GM21825 (cell line): Measurements from ENCODE around the gene STX1A.

ENCODE experiments used
- ATAC-seq: cut with Tn5 transposase; IDR thresholded peaks from one replicate; pipeline ENCODE4 v1.9.1; 2021; ENCODE audit warnings: mild to moderate bottlenecking, moderate library complexity; ENCODE audit not compliant: unreplicated experiment

The STX1A gene

GRCh38 chr7:73708961-73709549, 10.4 kb downstream of the STX1A start:
- ATAC-seq, result no peak

GRCh38 chr7:73707045-73707631, 12.3 kb downstream of the STX1A start:
- no peak for ATAC-seq

DNA sequence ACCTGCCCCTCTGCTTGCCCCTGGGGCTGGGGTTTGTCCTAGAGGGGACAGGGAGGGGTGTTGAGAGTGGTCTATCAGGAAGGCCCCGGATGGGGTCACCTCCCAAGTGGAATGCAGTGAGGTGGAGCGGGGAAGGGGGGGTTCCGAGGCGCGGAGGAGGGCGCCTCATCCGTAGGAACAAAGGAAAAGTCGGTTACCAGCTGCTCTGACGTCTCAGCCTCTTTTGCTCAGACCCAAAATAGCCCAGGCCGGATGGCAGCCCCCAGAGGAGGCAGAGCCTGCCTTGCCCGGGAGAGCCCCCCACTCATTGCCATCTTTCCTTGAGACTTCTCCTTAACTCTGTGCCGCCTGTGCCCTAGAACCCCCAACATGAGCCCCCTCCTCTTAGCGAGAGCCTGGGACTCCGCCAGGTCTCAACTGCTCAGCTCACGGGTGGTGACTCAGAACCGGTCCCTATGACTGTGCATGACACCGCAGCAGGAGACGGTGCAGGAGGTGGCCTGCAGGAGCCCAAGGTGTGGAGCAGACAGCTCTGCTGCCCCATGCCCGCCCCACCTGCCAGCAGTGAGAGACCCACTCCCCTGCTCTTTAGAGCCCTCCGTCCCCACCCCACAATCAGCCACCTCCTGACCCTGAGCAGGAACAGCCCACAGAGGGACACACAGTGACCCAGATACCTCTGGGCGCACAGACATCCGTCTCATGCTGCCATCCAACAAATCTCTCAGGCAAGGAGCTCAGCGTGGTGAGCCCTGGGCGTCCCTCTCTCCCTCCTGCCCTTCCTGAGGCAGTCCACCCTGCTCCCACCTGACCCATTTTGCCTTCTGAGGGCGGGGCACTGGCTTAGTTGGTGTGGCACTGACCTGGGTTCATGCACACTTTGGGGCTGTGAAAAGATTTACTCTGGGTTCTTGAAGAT, 13.1 kb downstream of the STX1A start:
- no peak for ATAC-seq

GRCh38 chr7:73705551-73705920, 13.9 kb downstream of the STX1A start:
- ATAC-seq, result no peak

DNA sequence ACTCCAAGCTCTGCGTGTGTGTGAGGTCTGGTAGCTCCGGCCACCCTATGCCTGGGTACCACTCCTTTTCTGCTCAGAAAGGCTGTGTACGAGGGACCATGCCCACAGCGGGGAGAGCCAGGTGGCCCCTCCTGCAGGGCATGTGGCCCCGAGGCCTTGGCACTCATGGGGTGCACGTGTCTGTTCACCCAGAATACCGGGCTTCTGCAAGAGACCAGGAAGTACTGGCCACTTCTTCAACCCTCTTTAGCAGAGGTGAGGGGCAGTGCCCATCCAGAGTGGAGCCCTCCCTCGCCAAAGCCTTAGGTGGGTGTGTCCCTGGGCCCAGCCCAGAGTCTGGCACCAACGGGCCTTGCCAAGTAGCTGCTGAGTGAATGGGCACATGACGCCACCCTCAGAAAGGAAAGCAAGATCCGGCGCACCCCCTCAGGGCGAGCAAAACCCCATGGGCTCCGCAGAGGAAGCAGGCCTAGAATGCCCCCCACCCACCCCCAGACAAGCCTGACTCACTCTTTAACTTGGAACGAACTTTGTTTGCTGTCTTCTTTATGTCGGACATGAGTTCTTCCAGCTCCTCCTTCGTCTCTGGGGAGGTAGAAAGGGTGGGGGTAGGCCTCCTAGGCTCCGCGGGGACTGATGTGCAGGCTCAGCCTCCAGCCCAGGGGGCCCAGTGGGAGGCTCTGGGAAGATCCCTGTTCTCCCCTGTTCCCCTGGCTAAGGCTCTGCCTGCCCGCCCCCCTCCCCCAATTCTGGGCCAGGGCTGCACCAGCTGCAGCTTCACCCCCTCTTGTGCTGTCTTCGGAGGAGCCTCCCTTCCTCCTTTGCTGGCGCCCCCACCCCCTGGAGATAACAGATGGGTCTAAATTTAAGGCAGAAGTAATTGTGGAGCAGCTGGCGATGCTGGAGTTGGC, 14.6 kb downstream of the STX1A start:
- ATAC-seq, result no peak

- no peak for ATAC-seq
Measured at GRCh38 chr7:73703757-73704639, 15.5 kb downstream of the STX1A start.

DNA sequence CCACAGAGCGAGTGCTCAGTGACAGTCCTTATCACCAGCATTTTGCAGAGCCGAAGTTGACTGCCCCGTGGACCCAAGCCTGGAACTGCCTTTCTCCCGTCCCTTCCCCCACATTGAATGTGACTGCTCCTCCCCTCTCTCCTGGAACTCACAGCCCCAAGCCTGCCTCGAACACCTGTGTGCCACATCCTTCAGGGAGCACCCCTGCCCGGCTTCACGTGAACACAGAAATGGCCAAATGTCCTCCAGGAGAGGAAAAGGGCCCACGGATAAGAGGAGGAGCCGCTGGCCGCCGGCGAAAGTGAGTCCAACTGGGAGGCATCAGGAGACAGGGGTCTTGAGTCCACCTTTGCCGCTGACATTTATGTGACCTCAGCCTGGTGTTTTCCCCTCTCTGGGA, 16.2 kb downstream of the STX1A start:
- ATAC-seq, result no peak

DNA sequence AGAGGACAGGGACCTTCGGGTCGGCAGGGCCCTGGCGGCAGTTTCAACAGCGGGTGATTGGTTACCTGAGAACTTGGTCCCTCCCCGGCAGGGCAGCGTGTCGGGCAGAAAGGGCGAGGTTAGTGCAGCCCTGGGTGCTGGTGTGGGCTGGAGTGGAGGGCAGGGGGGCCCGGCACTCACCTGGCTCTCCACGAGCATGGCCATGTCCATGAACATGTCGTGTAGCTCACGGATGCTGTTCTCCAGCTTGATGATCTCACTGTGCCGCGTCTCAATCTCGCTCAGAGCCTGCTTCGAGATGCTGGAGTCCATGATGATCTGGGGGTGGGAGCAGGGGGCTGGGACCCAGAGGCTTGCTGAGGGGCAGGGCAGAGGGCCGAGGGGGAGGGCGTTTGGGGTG, 16.8 kb downstream of the STX1A start:
- ATAC-seq, result no peak

DNA sequence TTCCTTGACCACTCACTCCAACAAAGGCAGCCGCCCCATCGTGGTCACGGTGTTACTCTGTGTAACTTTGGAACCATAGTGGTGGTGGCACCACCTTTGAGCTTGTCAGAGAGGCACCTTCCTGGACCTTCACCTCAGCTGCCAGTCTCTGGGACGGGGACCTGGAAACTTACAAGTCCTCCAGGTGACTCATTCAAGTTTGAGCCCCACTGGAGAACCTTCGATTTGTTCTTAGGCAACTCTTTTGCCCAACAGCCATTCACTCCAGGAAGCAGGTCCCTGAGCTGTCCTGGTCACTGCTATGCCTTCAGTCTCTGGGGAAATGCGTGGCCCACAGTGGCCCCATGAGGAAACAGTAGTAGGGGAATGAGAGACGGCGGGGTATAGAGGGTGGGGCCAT, 17.2 kb downstream of the STX1A start:
- ATAC-seq, result no peak

DNA sequence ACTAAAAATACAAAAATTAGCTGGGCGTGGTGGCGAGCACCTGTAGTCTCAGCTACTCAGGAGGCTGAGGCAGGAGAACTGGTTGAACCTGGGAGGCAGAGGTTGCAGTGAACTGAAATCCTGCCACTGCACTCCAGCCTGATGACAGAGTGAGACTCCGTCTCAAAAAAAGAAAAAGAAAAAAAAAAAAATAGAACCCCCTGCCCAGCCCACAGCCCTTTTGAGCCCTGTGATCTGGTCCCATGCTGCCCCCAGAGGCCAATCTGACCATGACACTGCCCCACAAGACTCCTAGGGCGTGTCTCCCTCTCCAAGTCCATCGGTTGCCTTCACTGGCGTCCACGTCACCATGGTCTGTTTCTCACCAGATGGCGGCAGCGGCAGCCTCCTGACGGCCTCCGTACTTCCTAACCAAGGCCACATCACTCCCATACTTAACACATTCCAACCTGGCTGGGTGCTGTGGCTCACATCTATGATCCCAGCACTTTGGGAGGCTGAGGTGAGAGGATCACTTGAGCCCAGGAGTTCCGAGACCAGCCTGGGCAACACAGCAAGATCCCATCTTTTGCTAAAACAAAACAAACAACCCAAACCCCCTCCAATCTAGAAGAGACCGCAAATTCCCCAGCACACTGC, 18.0 kb downstream of the STX1A start:
- no peak for ATAC-seq

DNA sequence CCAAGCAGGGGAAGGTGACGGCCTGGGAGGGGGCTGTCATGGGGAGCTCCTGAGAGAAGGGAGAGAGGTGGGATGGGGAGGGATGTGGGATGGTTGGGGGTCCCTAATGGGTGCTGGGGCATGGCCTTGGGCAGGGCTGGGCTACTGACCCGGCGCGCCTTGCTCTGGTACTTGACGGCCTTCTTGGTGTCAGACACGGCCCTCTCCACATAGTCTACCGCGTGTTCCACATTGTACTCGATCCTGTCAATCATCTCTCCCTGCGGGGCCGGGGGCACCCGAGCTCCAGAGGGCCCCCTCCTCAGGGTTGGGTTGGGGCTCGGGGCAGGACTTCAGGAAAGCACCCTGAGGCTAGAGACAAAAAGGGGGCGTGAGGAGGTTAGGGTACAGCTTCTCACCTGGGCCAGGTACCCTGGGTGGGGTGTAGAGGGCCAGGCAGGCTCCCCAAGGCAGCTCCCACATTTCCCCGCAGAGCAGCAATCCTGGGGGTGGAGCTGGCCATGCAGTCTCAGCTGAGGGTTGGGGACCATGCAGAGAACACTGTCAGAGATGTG, 18.8 kb downstream of the STX1A start:
- no peak for ATAC-seq

GRCh38 chr7:73700069-73700423, 19.4 kb downstream of the STX1A start:
- ATAC-seq, result no peak

- no peak for ATAC-seq
Measured at GRCh38 chr7:73699370-73700068, 19.9 kb downstream of the STX1A start.

DNA sequence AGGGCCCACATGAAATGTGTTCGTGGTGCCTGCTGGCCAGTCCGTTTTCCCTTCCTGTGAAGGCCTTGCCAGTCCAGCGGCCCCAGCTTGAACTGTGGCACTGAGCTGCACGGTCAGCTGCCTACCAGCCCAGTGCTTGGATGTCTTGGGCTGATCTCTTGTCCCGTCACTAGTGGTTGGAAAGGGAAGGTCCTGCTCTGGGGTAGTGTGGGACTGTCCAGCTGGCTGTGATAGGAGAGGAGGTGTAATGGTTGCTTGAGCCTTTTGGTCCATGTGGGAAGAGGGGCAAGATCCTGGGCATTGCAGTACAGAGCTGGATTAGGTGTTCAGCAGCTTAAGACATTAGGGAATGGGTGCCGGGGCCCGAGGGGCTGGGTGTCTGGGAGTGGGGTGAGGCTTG, 21.1 kb downstream of the STX1A start:
- no peak for ATAC-seq

- no peak for ATAC-seq
Measured at GRCh38 chr7:73696372-73696771, 23.1 kb downstream of the STX1A start.

DNA sequence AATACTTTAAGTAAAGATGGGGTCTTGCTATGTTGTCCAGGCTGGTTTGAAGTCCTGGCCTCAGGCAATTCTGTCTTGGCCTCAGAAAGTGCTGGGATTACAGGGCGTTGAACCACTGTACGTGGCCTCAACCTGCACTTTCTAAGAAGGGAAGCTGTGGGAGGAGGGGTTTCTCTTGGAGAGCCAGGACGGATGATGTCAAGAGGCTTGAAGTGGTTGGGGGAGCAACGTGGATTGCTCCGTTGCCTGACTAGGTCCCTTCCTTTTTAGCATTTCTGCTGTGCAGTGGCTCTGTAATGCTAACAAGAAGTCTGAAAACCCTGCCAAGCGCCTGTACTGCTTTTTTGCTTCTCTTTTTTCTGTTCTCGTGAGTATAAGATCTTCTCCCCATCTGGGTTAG, 28.8 kb downstream of the STX1A start:
- ATAC-seq, result no peak

DNA sequence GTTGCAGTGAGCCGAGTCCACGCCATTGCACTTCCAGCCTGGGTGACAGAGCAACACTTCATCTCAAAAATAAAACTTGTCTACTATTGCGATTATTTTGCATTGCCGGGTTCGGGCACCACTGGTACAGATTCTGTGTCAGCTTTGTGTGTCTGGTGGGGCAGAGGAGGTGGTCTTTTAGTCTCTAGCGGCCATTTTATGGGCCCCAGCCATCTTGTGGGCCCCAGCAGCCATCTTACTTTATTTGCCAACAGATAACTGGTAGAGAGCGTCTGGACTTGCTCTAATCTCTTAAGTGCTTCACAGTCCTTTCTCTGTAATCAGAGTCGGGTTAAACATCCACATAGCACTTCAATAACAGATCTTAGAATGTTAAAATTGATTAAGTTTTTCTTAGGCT, 31.2 kb downstream of the STX1A start:
- no peak for ATAC-seq

DNA sequence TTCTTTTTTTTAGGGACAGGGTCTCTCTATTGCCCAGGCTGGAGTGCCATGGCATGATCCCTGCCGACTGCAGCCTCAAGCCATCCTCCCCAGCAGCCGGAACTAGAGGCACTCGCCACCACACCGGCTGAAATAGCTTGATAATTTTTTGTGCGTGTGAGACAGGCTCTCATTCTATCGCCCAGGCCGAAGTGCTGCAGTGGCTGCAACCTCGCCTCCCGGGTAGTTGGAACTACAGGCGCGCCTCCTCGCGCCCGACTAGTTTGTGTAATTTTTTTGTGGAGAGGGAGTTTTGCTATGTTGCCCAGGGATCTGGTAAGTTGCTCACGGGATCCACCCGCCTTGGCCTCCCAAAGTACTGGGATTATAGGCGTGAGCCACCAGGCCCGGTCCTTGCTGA, 34.2 kb downstream of the STX1A start:
- no peak for ATAC-seq
